GM23248 (cell line): Measurements from ENCODE around the gene ZBTB34. TPM values are rescaled to one million over a fixed set of nuclear protein-coding genes. Genes with fewer than 3 reads are reported as not detected.

Experiments used
- DNase-seq: peaks from one replicate; pipeline ENCODE4 v3.0.0-alpha.2; 2015
- H2AFZ ChIP-seq: fragments of 200-600 bp; sonication (generic); 2 replicates; pipeline ENCODE4 v1.6.1; 2016; ENCODE audit warnings: antibody characterized with exemption
- H3F3A ChIP-seq: fragments of 200-600 bp; sonication (generic); 2 replicates; pipeline ENCODE4 v1.6.1; 2016; ENCODE audit warnings: mild to moderate bottlenecking, antibody characterized with exemption, mixed run types; ENCODE audit not compliant: insufficient read depth
- H3K27ac ChIP-seq: fragments of 200-600 bp; sonication (generic); 2 replicates; pipeline ENCODE4 v1.5.1; 2016; ENCODE audit warnings: mild to moderate bottlenecking
- H3K27me3 ChIP-seq: fragments of 200-600 bp; sonication (generic); replicated peaks from 2 replicates; pipeline ENCODE4 v1.6.1; 2016; ENCODE audit warnings: mild to moderate bottlenecking; ENCODE audit not compliant: insufficient read depth
- H3K36me3 ChIP-seq: fragments of 200-600 bp; sonication (generic); 2 replicates; pipeline ENCODE4 v1.6.1; 2016; ENCODE audit warnings: low read depth, mild to moderate bottlenecking
- H3K4me1 ChIP-seq: fragments of 200-600 bp; sonication (generic); 2 replicates; pipeline ENCODE4 v1.6.1; 2016; ENCODE audit warnings: mild to moderate bottlenecking; ENCODE audit not compliant: insufficient read depth
- H3K4me2 ChIP-seq: fragments of 200-600 bp; sonication (generic); one replicate; pipeline ENCODE4 v1.6.1; 2016; ENCODE audit warnings: mild to moderate bottlenecking; ENCODE audit not compliant: unreplicated experiment
- H3K4me3 ChIP-seq: fragments of 200-600 bp; sonication (generic); 2 replicates; pipeline ENCODE4 v1.5.1; 2016; ENCODE audit warnings: mild to moderate bottlenecking
- H3K79me2 ChIP-seq: fragments of 200-600 bp; sonication (generic); 2 replicates; pipeline ENCODE4 v1.6.1; 2016; ENCODE audit warnings: mild to moderate bottlenecking; ENCODE audit not compliant: insufficient read depth
- H3K9ac ChIP-seq: fragments of 200-600 bp; sonication (generic); 2 replicates; pipeline ENCODE4 v1.6.1; 2016; ENCODE audit warnings: mild to moderate bottlenecking
- H3K9me2 ChIP-seq: fragments of 200-600 bp; sonication (generic); 2 replicates; pipeline ENCODE4 v1.6.1; 2016; ENCODE audit warnings: mixed run types, mild to moderate bottlenecking, moderate library complexity; ENCODE audit not compliant: insufficient read depth
- H3K9me3 ChIP-seq: fragments of 200-600 bp; sonication (generic); one replicate; pipeline ENCODE4 v1.6.1; 2017; ENCODE audit warnings: low read depth
- H4K20me1 ChIP-seq: fragments of 200-600 bp; sonication (generic); 2 replicates; pipeline ENCODE4 v1.6.0; 2016; ENCODE audit not compliant: insufficient read depth
- EZH2 ChIP-seq: fragments of 200-600 bp; sonication (generic); IDR thresholded peaks from 2 replicates; pipeline ENCODE4 v1.6.1; 2018; ENCODE audit warnings: antibody characterized with exemption, mild to moderate bottlenecking; ENCODE audit not compliant: insufficient read depth, poor library complexity, severe bottlenecking
- EZH2phosphoT487 ChIP-seq: fragments of 200-600 bp; sonication (generic); IDR thresholded peaks from 2 replicates; pipeline ENCODE4 v1.6.1; 2018; ENCODE audit warnings: antibody characterized with exemption, moderate library complexity, mild to moderate bottlenecking, low read depth; ENCODE audit not compliant: insufficient read depth
- WGBS, 2 experiments: methylation state at CpG; one replicate each; pipeline ENCODE4 v1.1.6; 2015 to 2017; ENCODE audit warnings: low lambda C conversion rate in 2 of 2, low coverage in 1 of 2; ENCODE audit errors: missing lambda C conversion rate in 2 of 2; 5-methylcytosine and 5-hydroxymethylcytosine counted together
- in situ Hi-C: fragments of 300-500 bp; cut with MboI; formaldehyde crosslinking; loops from 2 replicates; pipeline ENCODE4 v1.15.0; 2020
- polyA plus RNA-seq: library from polyadenylated mRNA; unstranded; fragments of >200 nt; fragmentation: Nextera tagmentation; extraction: Ambion mirVana; gene quantifications from 2 replicates; pipeline ENCODE4 v1.2.1, GENCODE V29; 2016
- total RNA-seq: library from RNA; depleted of rRNA; stranded (reverse); fragments of >200 nt; shearing (Covaris generic); gene quantifications from 2 replicates; pipeline ENCODE4 v1.2.3, GENCODE V29; 2014

The ZBTB34 gene
- total and polyA plus RNA-seq, 2 experiments from 2014 or later, result 2.3 to 5.5 TPM

- no peak overlapping the region for H3K4me2 ChIP-seq
Measured at GRCh38 chr9:126906091-126906490, 45.7 kb downstream of the ZBTB34 start.

GRCh38 chr9:126907058-126907457, 46.6 kb downstream of the ZBTB34 start:
- H3K36me3 ChIP-seq, result no peaks in the 10 kb centered on the region
- no peak for DNase-seq

More at GRCh38 chr9:126906091-126906490, 45.7 kb downstream of the ZBTB34 start:
- Histone ChIP-seq H3K9me3 (no peaks in the 10 kb centered on the region), H3K4me3 (no peak overlapping the region), H3K4me1 (no peaks in the 10 kb centered on the region), H2AFZ (no peak overlapping the region), H4K20me1 (no peaks in the 10 kb centered on the region), H3K27ac (no peak overlapping the region), H3K36me3 (no peaks in the 10 kb centered on the region), H3K79me2 (no peaks in the 10 kb centered on the region), H3K27me3 (peaks cover 4% of the 10 kb centered on the region; the same call in 1 of the 2 replicates), H3K9ac (no peak overlapping the region), H3F3A (no peaks in the 10 kb centered on the region), H3K9me2 (no peaks in the 10 kb centered on the region)
- 69 to 75% methylated on average over 6 of the region's 6 CpGs for WGBS, 2 experiments
- TF ChIP-seq EZH2phosphoT487 (no peak), EZH2 (no peak)
- DNase-seq, result no peak
- in situ Hi-C loops, result no loop called here

GRCh38 chr9:126914458-126915280, 54.2 kb downstream of the ZBTB34 start, which contains the start of gene RALGPS1:
TSS of gene RALGPS1 (plus strand) at chr9:126914782. CDS start at chr9:126962290, 47,508 bp downstream.
- in situ Hi-C loops, result no loop called here

More at GRCh38 chr9:126907058-126907457, 46.6 kb downstream of the ZBTB34 start:
- Histone ChIP-seq H2AFZ (no peak overlapping the region), H3K9me3 (no peaks in the 10 kb centered on the region), H3F3A (no peaks in the 10 kb centered on the region), H3K4me3 (no peak overlapping the region), H3K4me2 (no peak overlapping the region), H3K27me3 (peaks cover 4% of the 10 kb centered on the region; the same call in 1 of the 2 replicates), H3K9me2 (no peaks in the 10 kb centered on the region), H3K27ac (no peak overlapping the region), H4K20me1 (no peaks in the 10 kb centered on the region), H3K4me1 (no peaks in the 10 kb centered on the region), H3K79me2 (no peaks in the 10 kb centered on the region), H3K9ac (no peak overlapping the region)
- whole genome bisulfite sequencing, 2 experiments, result 41 to 53% methylated on average over 2 of the region's 2 CpGs
- no peak for TF ChIP-seq EZH2phosphoT487
- in situ Hi-C loops, result no loop called here

GRCh38 chr9:126915281-126915816, 54.9 kb downstream of the ZBTB34 start:
- no peak overlapping the region for H3K27ac ChIP-seq
- H3K79me2 ChIP-seq, result no peaks in the 10 kb centered on the region
- no peak overlapping the region for H2AFZ ChIP-seq
- no peak overlapping the region for H3K4me2 ChIP-seq
- H3K4me3 ChIP-seq, result no peak overlapping the region
- no peaks in the 10 kb centered on the region for H3F3A ChIP-seq
- H3K9me2 ChIP-seq, result no peaks in the 10 kb centered on the region
- H3K9me3 ChIP-seq, result no peaks in the 10 kb centered on the region
- H4K20me1 ChIP-seq, result no peaks in the 10 kb centered on the region
- no peaks in the 10 kb centered on the region for H3K4me1 ChIP-seq
- TF ChIP-seq EZH2phosphoT487 (no peak), EZH2 (no peak)
- peak; percentile 19 for DNase-seq
- H3K9ac ChIP-seq, result no peak overlapping the region
- no peaks in the 10 kb centered on the region for H3K36me3 ChIP-seq
- peaks cover 6% of the 10 kb centered on the region; the same call in 1 of the 2 replicates for H3K27me3 ChIP-seq
- in situ Hi-C loops, result no loop called here
- 4 to 6% methylated on average over 6 to 32 of the region's 43 CpGs for WGBS, 2 experiments

More at GRCh38 chr9:126914458-126915280, 54.2 kb downstream of the ZBTB34 start, which contains the start of gene RALGPS1:
- Histone ChIP-seq H3K36me3 (no peaks in the 10 kb centered on the region), H3F3A (no peaks in the 10 kb centered on the region), H3K9me3 (no peaks in the 10 kb centered on the region), H3K27ac (no peak within 1 kb of the TSS), H2AFZ (peak within 1 kb of the TSS; percentile 65), H3K27me3 (no peaks in the 10 kb centered on the region), H3K4me2 (peak within 1 kb of the TSS; percentile 35), H3K9ac (no peak within 1 kb of the TSS), H3K4me3 (peak within 1 kb of the TSS; percentile 69), H3K9me2 (no peaks in the 10 kb centered on the region), H3K79me2 (no peaks in the 10 kb centered on the region), H4K20me1 (no peaks in the 10 kb centered on the region), H3K4me1 (no peaks in the 10 kb centered on the region)
- peak; percentile 98 for DNase-seq
- 1% methylated on average over 35 to 64 of the region's 105 CpGs for WGBS, 2 experiments
- TF ChIP-seq EZH2phosphoT487 (no peak), EZH2 (no peak)
